GM21447 (cell line): ENCODE results near the gene ILK.

Source experiments
- ATAC-seq: cut with Tn5 transposase; IDR thresholded peaks from one replicate; pipeline ENCODE4 v1.9.1; 2021; ENCODE audit not compliant: unreplicated experiment

ILK gene

DNA sequence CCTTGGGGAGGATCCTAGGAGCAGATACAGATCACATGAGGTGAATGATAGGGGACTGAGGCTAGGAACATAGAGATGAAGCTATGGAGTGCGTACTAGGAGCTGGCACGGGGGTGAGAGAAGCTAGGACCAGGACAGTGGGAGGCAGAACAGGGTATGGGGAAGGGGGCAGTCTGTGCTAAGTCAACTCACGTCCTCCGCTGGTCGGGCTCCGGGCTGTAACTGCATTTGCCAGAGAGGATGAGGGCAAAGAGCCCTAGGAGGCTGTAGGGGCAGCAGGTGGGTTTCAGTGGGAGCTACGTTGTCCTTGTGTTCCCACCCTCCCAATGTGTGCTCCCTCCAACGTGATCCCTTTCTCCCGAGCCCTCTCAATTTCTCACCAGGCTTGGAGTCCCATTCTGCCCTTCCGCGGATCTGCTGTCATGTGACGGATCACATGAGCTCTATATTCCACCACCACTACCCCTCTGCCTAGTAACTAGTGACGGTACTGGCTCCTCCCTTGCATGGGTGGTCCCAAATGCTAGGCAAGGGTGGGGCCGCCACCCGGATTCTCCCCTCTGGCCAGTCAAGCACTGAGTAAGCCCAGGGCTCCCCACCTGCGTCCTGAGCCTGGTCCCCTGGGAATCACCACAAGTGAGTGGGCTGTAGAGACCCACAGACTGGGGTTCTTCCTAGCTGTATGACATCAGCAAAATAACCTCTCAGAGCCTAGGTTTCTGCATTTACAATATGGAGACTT is 15.6 kb downstream of the ILK start, which contains the start of gene TPP1:
Gene TPP1, minus strand, starts transcription at position 419 of the 742 bp plus-strand sequence. Its CDS starts 22 bp downstream, at position 397.
- ATAC-seq, result peak; percentile 99

DNA sequence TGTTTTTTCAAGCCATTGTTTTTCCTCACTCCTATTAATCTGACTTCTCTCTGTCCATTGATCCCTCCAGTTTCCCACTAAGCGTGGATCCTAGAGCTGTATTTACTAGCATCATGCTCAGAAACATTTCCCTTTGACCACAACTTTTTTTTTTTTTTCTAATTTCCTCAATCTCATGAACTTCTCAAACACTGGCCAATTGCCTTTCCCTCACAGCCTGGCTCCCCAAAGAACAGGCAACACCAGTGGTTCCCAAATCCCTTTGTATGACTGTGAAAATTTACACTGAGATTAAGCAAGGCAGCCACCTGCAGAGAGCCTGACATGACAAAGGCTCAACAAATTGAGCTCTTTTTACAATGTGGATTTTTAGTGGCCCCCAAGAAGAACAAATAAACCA is 17.1 kb downstream of the ILK start:
- ATAC-seq, result no peak

DNA sequence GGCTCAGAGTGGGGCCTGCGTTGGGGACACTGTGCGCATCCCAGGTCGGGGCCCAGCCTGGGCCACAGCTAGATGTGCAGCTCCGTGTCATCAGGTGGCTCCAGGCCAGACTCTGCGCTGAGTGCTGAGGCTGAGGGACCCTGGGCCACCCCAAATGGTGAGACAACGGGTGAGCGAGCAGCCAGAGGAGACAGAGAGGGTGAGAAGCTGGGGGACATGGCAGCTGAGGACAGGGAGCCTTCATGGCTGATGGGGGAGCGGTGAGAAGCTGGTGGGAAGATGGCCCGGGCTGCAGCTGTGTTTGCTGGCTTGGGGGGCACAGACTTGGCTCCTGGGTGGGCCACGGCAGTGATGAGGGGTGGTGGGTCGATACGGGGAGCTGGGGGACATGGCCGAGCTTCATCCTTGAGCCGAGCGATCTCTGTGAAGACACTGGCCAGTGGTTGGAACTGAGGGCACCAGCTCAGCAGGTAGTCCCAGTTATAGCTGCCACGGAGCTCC is 18.2 kb downstream of the ILK start:
- no peak for ATAC-seq

DNA sequence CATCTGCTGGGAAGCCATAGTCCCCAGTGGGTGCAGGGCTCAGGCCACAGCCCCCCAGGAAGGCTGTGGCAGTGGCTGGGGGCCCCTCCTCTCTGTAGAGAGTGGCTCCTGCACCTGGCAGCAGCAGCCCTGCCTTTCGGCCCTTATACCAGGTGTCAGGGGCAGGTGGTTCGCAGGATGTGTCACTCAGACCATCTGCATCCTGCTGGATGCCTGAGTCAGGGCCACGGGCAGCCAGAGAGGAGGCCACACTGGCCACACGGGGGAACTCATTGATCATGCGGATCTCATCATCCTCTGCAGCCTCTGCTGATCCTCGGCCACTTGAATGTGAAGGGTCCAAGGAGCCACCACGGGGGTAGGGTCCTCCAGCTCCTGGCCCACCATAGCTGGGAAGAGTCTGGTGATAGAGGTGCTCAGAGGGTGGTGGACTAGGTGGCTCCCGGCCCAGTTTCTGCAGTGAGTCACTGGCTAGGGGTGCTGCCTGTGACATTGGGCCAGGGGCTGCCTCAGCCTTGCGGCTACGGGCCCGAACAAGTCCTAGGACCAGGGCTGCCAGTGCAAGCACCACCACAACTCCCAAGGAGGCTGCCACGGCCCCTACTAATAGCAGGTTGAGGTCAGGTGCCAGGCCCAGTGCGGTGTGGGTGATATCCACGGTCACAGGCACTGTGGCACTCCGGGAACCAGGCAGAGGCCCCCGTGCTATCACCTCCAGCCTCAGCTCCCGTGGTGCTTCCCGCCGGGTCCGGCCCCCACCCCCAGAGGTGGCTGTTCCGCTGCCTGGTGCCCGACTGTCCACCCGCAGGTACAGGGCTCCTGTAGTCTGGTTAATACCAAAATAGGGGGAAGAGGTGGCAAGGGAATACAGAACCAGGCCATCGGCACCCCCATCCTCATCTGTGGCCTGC is 18.9 kb downstream of the ILK start:
- ATAC-seq, result no peak

DNA sequence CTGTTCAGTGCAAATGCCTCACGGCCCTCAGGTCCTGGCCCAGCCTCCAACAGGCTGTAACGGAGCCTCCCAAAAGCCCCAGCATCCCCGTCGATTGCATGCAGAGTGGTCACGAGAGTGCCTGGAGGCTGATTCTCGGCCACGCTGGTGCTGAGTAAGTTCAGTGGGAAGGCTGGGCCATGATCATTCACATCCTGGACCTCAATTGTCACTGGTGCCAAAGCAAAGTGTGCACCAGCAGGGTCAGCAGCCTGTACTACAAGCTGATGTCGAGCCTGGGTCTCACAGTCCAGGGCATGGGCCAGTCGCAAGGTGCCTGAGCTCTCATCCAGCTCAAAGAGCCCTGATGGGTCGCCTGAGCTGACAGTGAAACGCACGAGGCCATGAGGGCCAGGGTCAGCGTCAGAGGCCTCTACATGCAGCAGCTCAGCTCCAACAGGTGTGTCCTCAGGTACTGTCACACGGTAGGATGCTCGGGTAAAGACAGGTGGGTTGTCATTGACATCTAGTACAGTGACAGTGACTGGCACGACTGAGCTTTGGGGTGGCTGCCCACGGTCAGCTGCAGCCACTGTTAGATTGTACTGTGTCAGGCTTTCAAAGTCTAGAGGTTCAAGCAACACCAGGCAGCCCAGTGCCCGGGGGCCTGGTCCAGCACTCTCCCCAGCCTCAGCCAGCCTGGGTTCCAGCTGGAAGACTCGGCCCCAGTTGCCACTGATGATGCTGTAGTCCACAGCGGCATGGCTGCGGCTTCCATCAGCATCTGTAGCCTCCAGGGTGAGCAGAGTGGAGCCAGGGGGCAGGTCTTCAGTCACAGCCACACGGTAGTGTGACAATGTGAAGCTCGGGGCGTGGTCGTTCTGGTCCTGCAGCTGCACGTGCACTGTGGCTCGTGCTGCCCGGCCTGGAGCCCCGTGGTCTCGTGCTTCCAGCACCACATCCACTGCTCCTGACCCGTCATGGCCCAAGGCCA is 20.1 kb downstream of the ILK start:
- ATAC-seq, result no peak

DNA sequence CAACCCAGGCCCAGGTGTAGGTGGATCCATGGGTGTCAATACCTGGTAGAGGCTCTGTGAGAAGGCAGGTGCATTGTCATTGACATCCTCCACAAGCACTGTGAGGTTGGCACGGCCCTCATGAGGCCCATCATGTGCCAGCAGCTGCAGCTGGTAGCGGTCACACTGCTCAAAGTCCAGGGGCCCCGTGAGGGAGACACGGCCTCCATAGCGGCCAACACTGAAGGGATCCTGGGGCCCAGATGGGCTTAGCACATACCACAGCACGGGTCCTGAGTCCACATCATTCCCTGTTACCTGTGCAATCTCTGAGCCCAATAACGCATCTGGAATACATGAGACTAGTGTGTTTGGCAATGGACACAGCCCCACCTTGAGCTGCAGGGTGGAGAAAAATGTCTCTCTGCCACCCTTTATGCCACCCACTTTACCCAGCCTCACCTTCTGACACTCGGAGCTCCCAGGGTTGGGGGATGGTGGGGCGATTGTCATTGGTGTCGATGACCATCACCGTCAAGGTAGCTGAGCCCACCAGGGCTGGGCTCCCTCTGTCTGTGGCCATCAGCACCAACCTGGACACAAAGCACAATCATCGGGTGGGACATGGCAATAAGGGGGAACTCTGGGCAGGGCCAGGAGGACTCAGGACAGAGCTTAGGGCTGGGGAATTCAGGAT is 21.7 kb downstream of the ILK start:
- ATAC-seq, result no peak

DNA sequence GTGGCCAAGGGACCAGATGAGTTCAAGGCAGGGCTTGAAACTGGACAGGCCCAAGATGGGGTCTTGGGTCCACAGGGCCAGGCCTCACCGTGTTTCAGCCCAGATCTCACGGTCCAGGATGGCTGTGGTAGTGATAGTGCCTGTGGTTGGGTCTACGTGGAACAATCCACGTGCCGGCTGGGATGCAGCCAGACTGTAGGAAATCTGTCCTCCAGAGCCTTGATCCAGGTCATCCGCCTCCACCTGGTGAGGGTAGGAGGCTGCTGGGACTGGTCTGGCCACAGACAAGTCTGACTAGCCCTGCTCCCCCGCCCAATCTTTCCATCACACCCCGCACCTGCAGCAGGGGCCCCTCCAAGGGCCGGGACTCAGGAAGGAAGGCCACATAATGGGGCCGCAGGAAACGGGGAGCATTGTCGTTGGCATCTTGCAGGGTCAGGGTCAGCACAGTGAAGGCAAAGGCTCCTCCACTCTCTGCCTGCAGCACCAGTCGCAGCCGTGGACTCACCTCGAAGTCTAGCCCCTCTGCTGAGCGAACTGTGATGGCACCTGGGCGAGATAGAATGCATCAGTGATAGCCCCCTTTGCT is 22.4 kb downstream of the ILK start:
- ATAC-seq, result no peak

DNA sequence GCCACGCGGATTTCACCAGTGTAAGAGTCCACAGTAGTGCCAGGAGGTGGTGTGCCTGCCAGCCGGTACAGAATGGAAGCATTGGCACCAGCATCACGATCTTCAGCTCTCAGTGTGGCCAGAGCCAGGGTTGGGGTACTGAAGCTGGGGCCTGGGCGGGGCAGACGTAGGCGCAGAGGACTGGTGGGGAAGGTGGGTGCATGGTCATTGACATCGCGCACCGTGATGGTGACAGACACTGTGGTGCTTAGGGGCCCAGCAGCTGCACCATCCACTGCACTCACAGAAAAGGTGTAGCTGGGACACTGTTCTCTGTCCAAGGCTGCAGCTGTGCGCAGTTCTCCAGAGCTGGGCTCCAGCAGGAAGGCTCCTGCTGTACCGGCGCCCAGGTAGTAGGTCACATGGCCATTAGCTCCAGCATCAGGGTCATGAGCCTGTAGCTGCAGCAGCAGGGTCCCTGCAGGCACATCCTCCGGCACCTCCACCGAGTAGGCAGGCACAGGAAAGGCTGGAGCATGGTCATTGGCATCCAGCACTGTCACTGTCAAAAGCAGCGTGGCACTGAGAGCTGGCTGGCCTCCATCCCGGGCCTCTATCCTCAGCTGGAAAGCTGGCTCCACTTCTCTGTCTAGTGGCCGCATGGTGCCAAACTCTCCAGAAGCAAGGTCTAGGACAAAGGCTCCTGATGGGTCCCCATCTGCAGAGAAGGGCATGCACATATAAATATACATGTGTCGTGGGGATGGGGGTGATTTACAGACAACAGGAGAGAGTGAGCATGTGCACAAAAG is 23.6 kb downstream of the ILK start:
- no peak for ATAC-seq

DNA sequence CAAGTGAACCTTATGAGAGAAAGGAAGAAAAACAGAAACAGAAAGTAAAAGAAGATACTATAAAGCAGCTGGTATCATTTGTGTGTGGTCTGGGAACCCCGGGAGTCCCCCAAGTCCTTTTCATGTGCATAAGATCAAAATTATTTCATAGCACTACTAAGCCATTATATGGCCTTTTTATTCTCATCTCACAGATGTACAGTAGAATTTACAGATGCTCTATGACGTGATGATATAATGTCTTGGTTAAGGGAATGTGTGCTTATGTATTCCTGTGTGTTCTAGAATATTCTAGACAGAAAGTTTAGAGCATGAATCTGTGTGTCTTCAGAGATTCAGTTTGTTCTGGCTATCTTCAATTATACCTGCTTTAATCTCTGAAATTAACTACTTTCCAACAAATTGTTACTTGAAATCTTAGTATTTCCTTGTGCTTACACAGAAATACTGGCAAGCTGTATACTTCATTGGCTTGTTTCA is 24.2 kb downstream of the ILK start:
- ATAC-seq, result peak; percentile 88

DNA sequence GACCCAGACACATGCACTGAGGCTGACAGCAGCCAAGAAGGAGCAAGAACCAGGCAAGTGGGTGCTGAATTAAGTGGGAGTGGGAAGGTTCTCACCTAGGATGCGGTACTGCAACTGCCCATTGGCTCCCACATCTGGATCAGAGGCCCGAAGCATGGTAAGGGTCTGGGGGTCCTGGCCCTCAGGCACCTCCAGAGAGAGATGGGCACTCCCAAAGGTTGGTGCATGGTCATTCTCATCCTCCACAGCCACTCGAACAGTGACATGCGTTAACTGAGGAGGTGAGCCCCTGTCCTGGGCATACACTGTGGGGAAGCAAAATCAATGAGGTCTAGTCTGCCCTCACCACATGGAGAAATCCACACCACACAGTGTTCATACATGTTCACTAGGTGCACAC is 25.0 kb downstream of the ILK start:
- ATAC-seq, result no peak

DNA sequence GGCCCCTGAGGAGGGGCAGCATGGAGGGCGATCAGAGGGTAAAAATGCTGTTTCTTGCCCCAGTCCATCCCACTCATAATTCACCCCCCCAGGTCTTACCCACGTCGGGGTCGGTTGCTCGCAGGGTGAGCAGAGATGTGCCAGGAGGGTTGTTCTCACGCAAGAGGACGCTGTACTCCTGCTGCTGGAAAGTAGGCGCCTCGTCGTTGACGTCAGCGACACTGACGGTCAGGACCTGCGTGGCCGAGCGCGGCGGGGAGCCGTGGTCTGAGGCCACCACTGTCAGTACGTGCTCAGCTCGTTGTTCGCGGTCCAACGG is 26.0 kb downstream of the ILK start:
- ATAC-seq, result no peak

DNA sequence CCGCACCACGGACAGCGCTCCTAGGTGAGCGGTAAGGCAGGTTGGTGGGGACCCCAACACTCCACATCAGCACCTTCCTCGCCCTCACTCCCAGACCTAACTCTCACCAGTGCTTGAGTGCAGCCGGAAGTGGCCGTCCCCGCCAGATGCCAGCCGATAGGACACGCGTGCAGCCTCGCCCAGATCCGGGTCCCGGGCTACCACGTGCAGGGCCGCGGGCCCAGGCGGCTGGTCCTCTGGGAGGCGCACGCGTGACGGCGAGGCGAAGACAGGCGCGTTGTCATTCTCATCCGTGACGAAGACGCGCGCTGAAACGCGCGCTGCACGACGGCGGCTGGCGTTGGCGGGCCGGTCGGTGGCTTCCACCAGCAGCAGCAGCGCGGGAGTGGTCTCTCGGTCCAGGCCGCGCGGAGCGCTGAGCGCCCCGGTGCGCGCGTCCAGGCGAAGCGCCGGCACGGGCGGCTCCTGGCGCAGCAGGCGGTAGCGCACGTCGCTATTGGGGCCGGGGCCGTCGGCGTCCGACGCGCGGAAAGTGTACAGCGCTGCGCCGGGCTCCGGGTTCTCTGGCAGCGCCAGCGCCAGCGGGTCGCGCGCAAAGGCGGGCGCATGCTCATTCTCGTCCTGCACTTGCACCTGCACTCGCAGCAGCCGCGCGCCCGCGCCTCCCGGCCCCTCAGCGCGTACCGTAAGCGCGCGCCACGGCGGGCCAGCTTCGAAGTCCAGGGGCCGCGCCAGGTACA is 26.5 kb downstream of the ILK start:
- ATAC-seq, result no peak

DNA sequence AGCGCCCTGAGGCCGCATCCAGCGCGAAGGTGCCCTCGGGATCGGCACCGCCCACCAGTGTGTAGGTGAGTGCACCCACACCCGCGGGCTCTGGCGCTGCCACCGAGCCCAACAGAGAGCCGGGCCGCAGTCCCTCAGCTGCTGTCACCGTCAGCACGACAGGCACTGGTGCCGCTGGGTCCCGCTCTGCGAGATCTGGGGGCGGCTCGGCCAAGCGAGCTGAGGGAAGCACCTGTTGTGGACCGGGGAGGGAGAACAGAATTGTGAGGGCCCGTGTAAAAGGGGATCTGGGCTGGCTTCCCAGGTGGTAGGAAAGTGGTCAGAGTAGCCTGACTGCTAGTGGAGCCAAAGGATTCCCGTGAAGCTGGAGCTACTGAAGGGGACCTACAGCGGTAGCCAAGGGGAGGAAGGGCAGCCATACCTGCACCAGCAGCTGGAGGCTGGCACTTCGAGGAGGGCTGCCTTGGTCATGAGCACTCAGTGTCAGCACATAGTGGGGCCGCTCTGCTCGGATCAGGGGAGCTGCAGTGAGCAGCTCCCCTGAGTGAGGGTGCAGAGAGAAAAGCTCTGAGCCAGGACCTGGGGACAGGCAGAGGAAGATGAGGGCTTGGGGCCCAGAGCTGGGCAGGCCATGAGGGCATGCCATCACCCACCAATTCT is 27.2 kb downstream of the ILK start:
- no peak for ATAC-seq

DNA sequence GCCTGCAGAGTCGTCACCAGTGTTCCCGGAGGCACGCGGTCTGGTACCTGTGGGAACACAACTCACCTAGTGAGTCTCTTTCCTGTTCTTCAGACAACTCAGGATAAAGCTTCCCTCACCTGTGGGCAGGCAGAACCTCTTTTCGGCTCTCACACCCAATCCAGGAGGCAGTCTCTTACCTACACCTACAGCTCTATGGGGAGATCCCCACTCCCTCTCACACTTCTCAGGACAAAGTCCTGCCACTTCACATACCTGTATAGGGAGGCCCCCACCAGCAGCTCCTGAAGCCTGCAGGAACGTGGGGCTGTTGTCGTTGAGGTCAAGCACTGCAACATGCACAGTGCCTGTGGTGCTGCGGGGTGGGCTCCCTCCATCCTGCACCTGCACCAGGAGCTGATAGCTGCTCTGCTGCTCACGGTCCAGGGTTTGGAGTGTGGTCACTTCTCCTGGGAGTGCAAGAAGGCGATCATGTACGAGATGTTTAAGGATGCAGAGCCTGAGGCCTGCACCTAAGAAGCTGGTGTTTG is 27.9 kb downstream of the ILK start:
- ATAC-seq, result no peak

DNA sequence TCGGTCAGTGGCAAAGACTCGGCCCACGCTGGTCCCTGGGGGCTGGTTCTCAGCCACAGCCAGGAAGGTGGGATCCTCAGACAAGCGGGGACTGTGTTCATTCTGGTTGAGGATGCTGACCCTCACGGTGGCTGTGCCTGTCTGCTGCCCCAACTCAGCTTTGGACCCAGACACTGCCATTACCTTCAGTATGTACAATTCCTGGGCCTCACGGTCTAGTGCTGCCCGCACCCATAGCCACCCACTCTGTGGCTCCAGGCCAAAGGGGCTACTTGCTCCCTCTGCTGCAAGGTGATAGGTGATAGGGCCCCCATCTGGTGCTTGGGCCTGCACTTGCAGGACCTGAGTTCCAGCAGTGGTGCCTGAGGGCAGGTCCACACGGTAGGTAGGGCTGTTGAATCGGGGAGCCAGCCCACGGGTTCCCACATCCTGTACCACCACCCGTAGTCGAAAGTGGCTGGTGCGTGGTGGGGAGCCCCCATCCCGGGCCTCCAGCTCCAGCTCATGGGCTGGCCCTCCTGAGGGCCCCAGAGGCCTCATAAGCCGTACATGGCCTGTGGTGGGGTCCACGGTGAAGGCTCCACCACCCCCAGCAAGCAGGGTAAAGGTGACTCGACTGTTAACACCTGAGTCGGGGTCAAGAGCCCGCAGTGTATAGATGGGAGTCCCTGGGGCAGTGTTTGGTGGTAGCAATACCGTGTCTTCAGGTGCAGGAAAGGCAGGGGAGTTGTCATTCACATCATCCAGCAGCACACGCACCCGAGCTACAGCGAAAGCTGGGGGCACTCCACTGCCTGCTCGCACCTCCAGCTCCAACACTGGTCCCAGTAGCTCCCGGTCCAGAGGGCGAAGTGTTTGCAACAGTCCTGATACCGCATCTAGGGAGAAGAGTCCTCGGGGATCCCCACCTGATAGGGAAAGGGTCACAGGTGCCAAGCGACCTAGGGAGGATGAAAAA is 28.8 kb downstream of the ILK start:
- ATAC-seq, result no peak
